Effector memory CD8-positive, alpha-beta T cell (primary cell): ENCODE data around the gene FAF1.
"Not testable (repeated sequence)": the region's sequence is repeated elsewhere in the genome, so short reads cannot be mapped to it uniquely, and the experiment has no call there.

Experiments
- ATAC-seq: fragments of 150-1000 bp; cut with Tn5 transposase; replicated peaks from 2 replicates; pipeline ENCODE4 v1.10.0; 2021; ENCODE audit warnings: mild to moderate bottlenecking, moderate library complexity
- DNase-seq, 3 experiments: peaks; one replicate each; pipeline ENCODE4 v3.0.0; 2021
- H3K27ac Mint-ChIP-seq, 2 donors: one replicate each; pipeline ENCODE4 v1.8.0; 2022; ENCODE audit warnings: mild to moderate bottlenecking in 2 of 2, mixed read lengths in 2 of 2, moderate library complexity in 2 of 2
- H3K27me3 Mint-ChIP-seq, 2 donors: one replicate each; pipeline ENCODE4 v1.8.0; 2022; ENCODE audit warnings: mixed read lengths in 2 of 2
- H3K36me3 Mint-ChIP-seq: one replicate; pipeline ENCODE4 v1.8.0; 2022; ENCODE audit warnings: mild to moderate bottlenecking, moderate library complexity, mixed read lengths; ENCODE audit not compliant: insufficient read depth
- H3K4me1 Mint-ChIP-seq, 2 donors: one replicate each; pipeline ENCODE4 v1.8.0; 2022; ENCODE audit warnings: low read depth in 2 of 2, mixed read lengths in 2 of 2
- H3K4me3 Mint-ChIP-seq, 2 donors: one replicate each; pipeline ENCODE4 v1.8.0; 2022; ENCODE audit warnings: mild to moderate bottlenecking in 2 of 2, mixed read lengths in 2 of 2, moderate library complexity in 2 of 2
- H3K9me3 Mint-ChIP-seq, 2 donors: one replicate each; pipeline ENCODE4 v1.8.0; 2022; ENCODE audit warnings: mixed read lengths in 2 of 2

FAF1 gene

GRCh38 chr1:50832167-50832566 lies 127.9 kb downstream of the FAF1 start:
- H3K36me3 Mint-ChIP-seq, result no peaks in the 10 kb centered on the region
- H3K4me3 Mint-ChIP-seq, result no peak overlapping the region
- ATAC-seq, result no peak
- no peak overlapping the region for H3K27ac Mint-ChIP-seq
- H3K27me3 Mint-ChIP-seq, result no peaks in the 10 kb centered on the region
- peaks cover 16 to 34% of the 10 kb centered on the region in 2 donors for H3K4me1 Mint-ChIP-seq
- H3K9me3 Mint-ChIP-seq, result no peaks in the 10 kb centered on the region
- DNase-seq, result no peak

GRCh38 chr1:50831300-50832061 lies 128.6 kb downstream of the FAF1 start:
- Mint-ChIP-seq H3K27ac (no peak overlapping the region), H3K9me3 (no peaks in the 10 kb centered on the region), H3K36me3 (no peaks in the 10 kb centered on the region), H3K4me1 (peaks cover 16 to 34% of the 10 kb centered on the region in 2 donors), H3K4me3 (no peak overlapping the region), H3K27me3 (no peaks in the 10 kb centered on the region)
- DNase-seq (no peak), ATAC-seq (no peak)

GRCh38 chr1:50830621-50831020 lies 129.4 kb downstream of the FAF1 start:
- Mint-ChIP-seq H3K36me3 (no peaks in the 10 kb centered on the region), H3K27me3 (no peaks in the 10 kb centered on the region), H3K27ac (no peak overlapping the region), H3K9me3 (no peaks in the 10 kb centered on the region), H3K4me3 (no peak overlapping the region), H3K4me1 (peaks cover 14 to 36% of the 10 kb centered on the region in 2 donors)
- no peak for ATAC-seq
- no peak for DNase-seq

- Mint-ChIP-seq H3K4me1 (peaks cover 12 to 35% of the 10 kb centered on the region in 2 donors), H3K4me3 (no peak overlapping the region), H3K27me3 (no peaks in the 10 kb centered on the region), H3K9me3 (no peaks in the 10 kb centered on the region), H3K36me3 (no peaks in the 10 kb centered on the region), H3K27ac (peak overlapping the region; percentile 15 to 51)
- DNase-seq, result no peak
- no peak for ATAC-seq
These were observed 130.8 kb downstream of the FAF1 start for GRCh38 chr1:50829014-50829958.

DNA sequence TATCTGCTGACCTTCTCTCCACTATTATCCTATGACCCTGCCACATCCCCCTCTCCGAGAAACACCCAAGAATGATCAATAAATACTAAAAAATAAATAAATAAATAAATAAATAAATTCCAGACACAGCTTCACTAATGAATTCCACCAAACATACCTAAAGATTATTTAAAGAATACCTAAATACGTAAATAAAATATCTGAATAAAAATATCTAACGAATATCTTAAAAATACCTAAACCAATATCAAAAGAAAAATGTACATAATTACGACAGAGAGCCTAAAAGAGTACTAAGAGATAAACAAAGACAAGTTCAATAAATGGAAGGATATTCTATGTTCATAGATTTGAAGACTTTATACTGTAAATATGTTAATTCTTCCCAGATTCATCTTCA lies 132.5 kb downstream of the FAF1 start:
- H3K9me3 Mint-ChIP-seq, result no peaks in the 10 kb centered on the region
- H3K27ac Mint-ChIP-seq, result no peak overlapping the region
- H3K4me3 Mint-ChIP-seq, result no peak overlapping the region
- ATAC-seq (no peak), DNase-seq (no peak)
- no peaks in the 10 kb centered on the region for H3K36me3 Mint-ChIP-seq
- peaks cover 5 to 38% of the 10 kb centered on the region in 2 donors for H3K4me1 Mint-ChIP-seq
- no peaks in the 10 kb centered on the region for H3K27me3 Mint-ChIP-seq

DNA sequence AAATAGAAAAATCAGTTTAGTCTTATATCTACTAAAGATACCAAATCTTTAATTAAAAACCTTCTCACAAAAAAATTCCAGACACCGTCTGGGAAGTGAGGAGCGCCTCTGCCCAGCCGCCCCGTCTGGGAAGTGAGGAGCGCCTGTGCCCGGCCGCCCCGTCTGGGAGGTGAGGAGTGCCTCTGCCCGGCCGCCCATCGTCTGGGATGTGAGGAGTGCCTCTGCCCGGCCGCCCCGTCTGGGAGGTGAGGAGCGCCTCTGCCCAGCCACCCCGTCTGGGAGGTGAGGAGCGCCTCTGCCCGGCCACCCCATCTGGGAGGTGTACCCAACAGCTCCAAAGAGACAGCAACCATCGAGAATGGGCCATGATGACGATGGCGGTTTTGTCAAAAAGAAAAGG lies 133.3 kb downstream of the FAF1 start:
- H3K9me3 Mint-ChIP-seq, H3K27me3 Mint-ChIP-seq: not testable (repeated sequence)

DNA sequence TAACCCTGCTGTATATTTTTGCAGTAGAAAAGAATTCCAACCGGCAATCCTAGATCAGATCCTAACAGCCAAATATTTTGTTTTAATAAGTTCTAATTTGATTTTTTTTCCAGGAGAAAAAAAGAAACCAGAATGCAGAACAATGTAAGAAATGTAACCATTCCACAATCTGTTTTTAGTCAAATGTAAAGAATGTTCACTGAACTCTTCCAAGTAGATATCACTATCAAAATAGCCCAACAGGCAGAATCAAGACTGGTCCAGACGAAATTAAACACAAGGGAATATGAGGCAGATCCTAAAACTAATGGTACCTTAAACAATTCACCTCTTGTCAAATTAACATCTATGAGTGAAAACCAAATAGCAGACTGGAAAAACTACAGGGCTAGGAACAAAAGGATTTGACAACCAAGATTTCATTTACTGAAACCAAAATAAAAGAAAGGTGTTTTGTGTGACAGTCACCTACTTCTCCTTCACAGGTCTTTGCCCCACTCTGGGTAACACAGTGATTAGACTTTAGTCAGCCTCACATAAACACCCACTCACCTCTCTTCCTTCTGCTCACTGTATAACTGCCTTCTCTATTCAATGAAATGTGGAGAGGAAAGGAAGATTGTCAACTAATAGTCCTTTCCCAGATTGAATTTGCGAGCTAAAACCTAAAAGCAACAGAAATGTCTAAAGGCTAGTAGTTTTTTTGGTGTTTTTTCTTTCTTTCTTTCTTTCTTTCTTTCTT lies 137.9 kb downstream of the FAF1 start:
- H3K27me3 Mint-ChIP-seq, result no peaks in the 10 kb centered on the region
- ATAC-seq (no peak), DNase-seq (no peak)
- H3K27ac Mint-ChIP-seq, result no peak overlapping the region
- H3K36me3 Mint-ChIP-seq, result no peaks in the 10 kb centered on the region
- no peaks in the 10 kb centered on the region for H3K9me3 Mint-ChIP-seq
- no peak overlapping the region for H3K4me3 Mint-ChIP-seq
- H3K4me1 Mint-ChIP-seq, result peaks cover 3 to 30% of the 10 kb centered on the region in 2 donors

More for the DNA sequence above, 133.3 kb downstream of the FAF1 start:
- not testable (repeated sequence) for DNase-seq, H3K36me3 Mint-ChIP-seq, H3K27ac Mint-ChIP-seq, ATAC-seq, H3K4me3 Mint-ChIP-seq
- peaks cover 4 to 38% of the 10 kb centered on the region in 2 donors for H3K4me1 Mint-ChIP-seq

DNA sequence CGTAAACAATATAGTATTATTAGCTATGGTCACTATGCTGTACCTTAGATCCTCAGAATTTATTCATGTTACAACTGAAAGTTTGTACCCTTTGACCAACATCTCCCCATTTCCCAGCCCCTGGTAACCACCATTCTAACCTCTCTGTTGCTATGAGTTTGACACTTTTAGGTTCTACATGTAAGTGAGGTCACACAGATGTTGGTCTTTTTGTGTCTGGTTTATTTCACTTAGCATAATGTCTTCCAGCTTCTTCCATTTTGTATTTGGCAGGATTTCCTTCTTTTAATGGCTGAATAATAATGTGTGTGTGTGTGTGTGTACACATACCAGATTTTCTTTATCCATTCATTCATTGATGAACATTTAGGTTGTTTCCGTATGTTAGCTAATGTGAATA lies 139.5 kb downstream of the FAF1 start:
- no peaks in the 10 kb centered on the region for H3K27me3 Mint-ChIP-seq

DNA sequence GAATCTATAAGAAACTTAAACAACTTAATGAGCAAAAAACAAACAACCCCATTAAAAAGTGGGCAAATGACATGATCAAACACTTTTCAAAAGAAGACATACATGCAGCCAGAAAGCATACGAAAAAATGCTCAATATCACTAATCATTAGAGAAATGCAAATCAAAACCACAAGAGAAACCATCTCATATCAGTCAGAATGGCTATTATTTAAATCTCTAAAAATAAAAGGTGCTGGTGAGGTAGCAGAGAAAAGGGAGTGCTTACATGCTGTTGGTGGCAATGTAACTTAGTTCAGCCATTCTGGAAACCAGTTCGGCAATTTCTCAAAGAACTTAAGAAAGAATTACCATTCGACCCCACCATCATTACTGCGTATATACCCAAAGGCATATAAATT lies 147.7 kb downstream of the FAF1 start:
- no peaks in the 10 kb centered on the region for H3K27me3 Mint-ChIP-seq
- H3K27ac Mint-ChIP-seq, result no peak overlapping the region
- no peak overlapping the region for H3K4me3 Mint-ChIP-seq
- peaks cover 1 to 13% of the 10 kb centered on the region in 2 donors for H3K9me3 Mint-ChIP-seq
- DNase-seq, result no peak
- H3K4me1 Mint-ChIP-seq, result peaks cover 26 to 38% of the 10 kb centered on the region in 2 donors
- H3K36me3 Mint-ChIP-seq, result no peaks in the 10 kb centered on the region
- no peak for ATAC-seq

More for the DNA sequence above, 139.5 kb downstream of the FAF1 start:
- Mint-ChIP-seq H3K9me3 (no peaks in the 10 kb centered on the region), H3K4me3 (no peak overlapping the region), H3K27ac (no peak overlapping the region), H3K36me3 (no peaks in the 10 kb centered on the region), H3K4me1 (peaks cover 3 to 25% of the 10 kb centered on the region in 2 donors)
- DNase-seq (no peak), ATAC-seq (no peak)

- H3K27me3 Mint-ChIP-seq, result no peaks in the 10 kb centered on the region
- H3K27ac Mint-ChIP-seq, result no peak overlapping the region
- H3K4me3 Mint-ChIP-seq, result no peak overlapping the region
- no peak for ATAC-seq
- peaks cover 3 to 22% of the 10 kb centered on the region in 2 donors for H3K9me3 Mint-ChIP-seq
- H3K36me3 Mint-ChIP-seq, result no peaks in the 10 kb centered on the region
- DNase-seq, result no peak
- H3K4me1 Mint-ChIP-seq, result peaks cover 41 to 64% of the 10 kb centered on the region in 2 donors
These were observed 151.8 kb downstream of the FAF1 start for GRCh38 chr1:50808296-50808695.

GRCh38 chr1:50796272-50796671 lies 163.8 kb downstream of the FAF1 start:
- no peaks in the 10 kb centered on the region for H3K36me3 Mint-ChIP-seq
- no peak for DNase-seq
- H3K9me3 Mint-ChIP-seq, result no peaks in the 10 kb centered on the region
- H3K27ac Mint-ChIP-seq, result no peak overlapping the region
- peaks cover 12 to 20% of the 10 kb centered on the region in 2 donors for H3K4me1 Mint-ChIP-seq
- no peaks in the 10 kb centered on the region for H3K27me3 Mint-ChIP-seq
- no peak overlapping the region for H3K4me3 Mint-ChIP-seq
- ATAC-seq, result no peak

DNA sequence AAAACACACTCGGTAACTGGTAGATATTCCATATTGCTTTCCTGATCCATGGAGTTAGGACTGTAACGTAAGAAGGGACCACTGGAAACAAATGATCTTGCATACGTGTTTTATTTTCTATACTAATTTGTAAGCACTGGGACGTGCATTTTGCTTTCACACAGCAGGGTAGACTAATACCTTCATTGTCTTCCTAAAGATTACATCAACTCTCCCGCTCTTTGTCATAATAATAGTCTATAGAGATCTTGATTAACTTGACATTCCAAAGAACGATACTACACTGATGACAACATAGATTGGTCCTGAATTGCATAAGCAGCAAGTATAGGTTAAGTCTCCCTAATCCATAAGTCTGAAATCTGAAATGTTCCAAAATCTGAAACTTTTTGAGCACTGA lies 166.5 kb downstream of the FAF1 start:
- no peak for DNase-seq

GRCh38 chr1:50787266-50787665 lies 172.8 kb downstream of the FAF1 start:
- DNase-seq (no peak), ATAC-seq (no peak)
- H3K36me3 Mint-ChIP-seq, result no peaks in the 10 kb centered on the region
- H3K4me1 Mint-ChIP-seq, result peaks cover 8 to 20% of the 10 kb centered on the region in 2 donors
- peak overlapping the region in 1 of 2 donors; percentile 9 for H3K27ac Mint-ChIP-seq
- no peaks in the 10 kb centered on the region for H3K27me3 Mint-ChIP-seq
- H3K4me3 Mint-ChIP-seq, result no peak overlapping the region
- H3K9me3 Mint-ChIP-seq, result no peaks in the 10 kb centered on the region

More for the DNA sequence above, 166.5 kb downstream of the FAF1 start:
- Mint-ChIP-seq H3K9me3 (no peaks in the 10 kb centered on the region), H3K4me1 (peaks cover 6 to 14% of the 10 kb centered on the region in 2 donors), H3K4me3 (no peak overlapping the region), H3K36me3 (no peaks in the 10 kb centered on the region), H3K27me3 (no peaks in the 10 kb centered on the region), H3K27ac (peak overlapping the region in 1 of 2 donors; percentile 52)
- ATAC-seq, result no peak
